GM19467 (cell line): ENCODE measurements around the gene CCDC86.
"Not testable (repeated sequence)": the region's sequence is repeated elsewhere in the genome, so short reads cannot be mapped to it uniquely, and the experiment has no call there.

Experiments used
- ATAC-seq: cut with Tn5 transposase; IDR thresholded peaks from one replicate; pipeline ENCODE4 v1.9.1; 2021; ENCODE audit warnings: mild to moderate bottlenecking, moderate library complexity; ENCODE audit not compliant: unreplicated experiment

The CCDC86 gene

GRCh38 chr11:60841797-60842667, at the start of gene CCDC86:
Gene CCDC86, plus strand, starts transcription at chr11:60842113. Its CDS starts 12 bp downstream, at chr11:60842125.
- ATAC-seq = peak; percentile 61

- no peak for ATAC-seq
These were observed 49.4 kb upstream of the CCDC86 start for GRCh38 chr11:60792521-60792920.

- ATAC-seq = no peak
These were observed 46.6 kb upstream of the CCDC86 start for GRCh38 chr11:60795291-60795690.

DNA sequence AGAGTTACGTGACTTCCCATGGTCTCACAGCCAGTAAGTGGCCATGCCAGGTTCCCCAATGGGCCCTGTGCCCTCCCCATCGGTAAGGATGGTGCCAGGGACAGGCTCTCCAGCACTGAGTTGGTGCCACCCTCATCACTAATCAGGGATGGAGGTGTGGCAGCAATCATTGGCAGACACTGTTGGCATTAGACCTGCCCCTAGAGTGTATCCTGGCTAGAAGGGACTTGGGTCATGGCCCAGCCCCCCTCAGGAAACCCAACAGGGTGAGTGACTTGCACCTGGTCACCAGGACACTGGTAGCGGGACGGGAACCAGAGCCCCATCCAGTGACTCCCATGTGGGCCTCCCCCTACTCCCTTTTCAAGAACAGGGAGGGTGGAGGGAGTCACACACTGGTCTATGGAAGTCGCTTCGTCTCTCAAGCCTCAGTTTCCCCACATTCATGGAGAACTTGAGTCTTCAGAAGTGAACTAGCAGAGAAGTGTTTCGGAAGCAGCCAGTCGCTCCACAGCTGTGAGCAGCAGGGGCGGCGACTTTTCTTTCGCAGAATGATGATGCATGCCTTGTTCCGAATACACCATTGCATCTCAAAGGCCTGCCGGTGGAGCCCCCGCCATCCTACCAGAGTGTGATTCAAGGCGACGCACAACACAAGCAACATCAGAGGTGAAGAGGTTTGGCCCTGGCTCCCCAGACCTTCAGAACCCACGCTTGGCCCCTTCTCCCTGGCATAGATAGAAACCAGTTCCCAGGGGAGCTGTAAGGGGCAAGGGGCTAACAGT, 43.9 kb upstream of the CCDC86 start:
- no peak for ATAC-seq

GRCh38 chr11:60798631-60799030, 43.3 kb upstream of the CCDC86 start:
- no peak for ATAC-seq

- no peak for ATAC-seq
These were observed 40.7 kb upstream of the CCDC86 start for GRCh38 chr11:60801194-60801593.

- ATAC-seq = no peak
These were observed 38.5 kb upstream of the CCDC86 start for GRCh38 chr11:60803273-60803936.

DNA sequence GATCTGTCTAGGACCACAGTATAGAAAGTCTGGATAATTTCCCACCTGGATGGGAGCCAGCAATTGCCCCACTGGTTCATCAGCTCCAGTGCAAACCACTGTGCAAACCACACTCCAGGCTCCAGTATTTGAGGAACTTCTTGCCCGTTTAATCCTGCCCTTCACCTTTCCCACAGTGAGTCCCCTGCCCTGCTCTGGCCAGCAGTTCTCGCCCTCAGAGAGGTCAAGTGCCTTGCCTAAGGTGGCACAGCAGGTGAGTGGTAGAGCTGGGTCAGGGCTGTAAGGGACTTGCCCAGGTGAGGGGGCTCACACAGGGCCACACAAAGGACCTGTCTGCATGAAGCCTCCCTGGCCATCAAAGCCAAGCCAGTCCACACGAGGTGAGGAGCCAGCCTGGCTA, 32.7 kb upstream of the CCDC86 start:
- no peak for ATAC-seq

GRCh38 chr11:60809691-60810090, 32.2 kb upstream of the CCDC86 start:
- ATAC-seq = no peak

DNA sequence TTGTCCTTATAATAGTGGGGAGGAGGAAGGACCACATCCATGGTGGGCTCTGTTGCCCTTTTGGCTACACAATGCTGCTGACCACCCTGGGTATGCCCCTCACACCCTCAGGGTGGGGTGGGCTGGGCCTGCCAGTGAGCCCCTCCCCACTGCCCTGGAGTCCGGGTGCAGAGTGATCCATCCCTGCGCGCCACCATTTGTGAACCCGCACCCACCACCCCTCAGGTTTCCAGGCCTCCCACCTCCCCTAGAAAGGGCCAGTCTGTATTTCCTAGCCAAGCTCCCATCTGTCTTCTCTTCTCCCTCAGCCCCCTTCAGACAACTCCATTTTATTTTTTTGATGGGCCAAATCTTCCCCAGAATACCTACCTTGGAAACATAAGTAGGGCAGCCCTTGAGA, 31.8 kb upstream of the CCDC86 start:
- ATAC-seq = no peak

DNA sequence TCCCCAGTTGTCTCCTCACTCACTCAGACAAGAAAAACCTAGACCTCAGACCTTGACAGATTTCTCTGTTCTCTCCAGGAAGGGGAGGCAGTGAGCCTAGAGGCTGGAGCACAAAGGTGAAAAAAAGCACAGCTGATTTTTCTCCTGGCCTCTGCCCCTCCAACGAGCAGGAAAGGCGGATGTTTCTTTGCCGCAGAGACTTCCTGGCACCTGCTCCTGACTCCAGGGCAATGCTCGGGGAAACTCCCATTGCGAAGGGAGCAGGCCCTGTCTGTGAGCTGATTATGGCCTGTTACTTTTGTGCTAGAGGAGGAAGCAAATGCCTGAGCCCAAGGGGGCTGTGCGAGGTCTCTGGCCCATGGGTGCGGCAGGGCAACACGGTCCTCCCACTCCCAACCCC, 31.3 kb upstream of the CCDC86 start:
- no peak for ATAC-seq

DNA sequence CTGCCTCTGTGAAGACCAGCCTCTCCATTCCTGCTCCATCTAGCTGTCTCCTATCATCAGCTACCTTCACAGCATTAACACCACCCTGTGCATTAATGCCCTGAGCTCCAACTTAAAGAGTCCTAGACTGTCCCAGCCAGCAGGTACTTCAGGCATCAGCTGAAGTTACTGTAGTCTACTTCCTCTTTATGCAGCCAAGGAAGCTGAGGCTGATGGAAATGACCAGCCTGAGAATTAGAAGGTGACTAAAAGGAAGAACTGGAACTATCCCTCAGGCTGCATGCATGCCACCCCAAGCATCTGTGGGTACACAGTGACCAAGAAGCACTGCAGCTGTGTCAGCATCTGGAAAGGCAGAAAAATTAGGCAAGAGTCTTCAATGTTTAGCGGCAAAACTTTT, 28.6 kb upstream of the CCDC86 start:
- no peak for ATAC-seq

DNA sequence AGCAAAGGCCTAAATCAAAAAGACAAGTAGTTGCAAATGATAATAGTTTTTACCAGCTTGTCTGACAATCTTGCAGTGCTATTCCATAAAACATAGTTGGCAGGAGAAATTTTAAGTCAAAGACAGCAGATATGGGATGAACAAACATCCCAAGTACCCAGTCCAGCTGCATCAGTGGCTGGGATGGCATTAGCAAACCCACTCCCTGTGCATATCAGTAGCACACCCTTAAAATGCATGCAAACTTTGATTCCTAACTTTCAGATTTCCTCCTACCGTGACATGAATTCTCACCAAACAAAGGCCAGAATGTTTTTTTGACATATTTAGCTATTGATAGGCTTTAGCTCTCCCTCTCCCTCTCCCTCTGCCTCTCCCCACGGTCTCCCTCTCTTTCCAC, 27.8 kb upstream of the CCDC86 start:
- no peak for ATAC-seq

DNA sequence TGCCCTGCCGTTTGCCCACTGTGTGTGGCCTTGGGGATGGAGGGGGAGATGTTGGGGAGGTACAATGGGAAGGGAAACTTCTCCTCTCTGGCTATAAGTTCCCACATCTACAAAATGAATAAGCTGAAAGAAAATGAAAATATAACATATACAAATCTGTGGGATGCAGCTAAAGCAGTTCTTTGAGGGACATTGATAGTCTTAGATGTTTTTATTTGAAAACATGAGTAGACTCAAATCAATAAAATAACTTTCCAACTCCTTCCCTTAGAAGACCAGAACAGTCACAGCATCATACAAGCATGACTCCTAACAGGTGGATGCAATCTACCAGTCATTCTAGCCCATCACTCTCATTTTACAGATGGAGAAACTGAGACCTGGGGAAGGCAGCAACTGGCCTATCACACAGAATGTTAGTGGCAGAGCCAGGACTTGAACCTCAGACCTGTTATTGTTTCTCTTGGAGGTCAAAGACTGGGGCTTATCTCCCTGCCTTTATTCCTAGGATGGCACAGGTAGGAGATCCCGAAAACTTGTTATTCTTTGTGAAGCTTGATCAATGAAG, 25.2 kb upstream of the CCDC86 start:
- no peak for ATAC-seq

DNA sequence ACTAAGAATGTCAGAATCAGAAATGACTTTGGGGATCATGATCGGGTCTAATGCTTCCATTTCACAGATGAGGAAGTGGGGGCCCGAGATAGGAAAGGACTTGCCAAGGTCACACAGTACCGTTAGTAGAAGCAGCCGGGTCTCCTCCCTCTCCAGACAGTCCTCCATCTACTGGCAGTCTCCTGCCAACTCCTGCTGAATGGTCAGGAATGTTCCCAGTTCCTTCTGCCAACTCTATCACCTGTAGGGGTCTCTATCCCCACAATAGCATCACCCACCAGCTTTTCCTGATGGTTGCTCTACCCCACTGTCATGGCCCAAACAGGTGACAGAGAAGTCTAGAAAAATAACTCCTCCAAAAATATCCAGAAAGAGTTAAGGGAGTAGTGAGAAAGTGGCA, 23.9 kb upstream of the CCDC86 start:
- no peak for ATAC-seq

- no peak for ATAC-seq
These were observed 19.9 kb upstream of the CCDC86 start for GRCh38 chr11:60821827-60822599.

- ATAC-seq = not testable (repeated sequence)
These were observed 18.1 kb upstream of the CCDC86 start for GRCh38 chr11:60823745-60824306.

- no peak for ATAC-seq
These were observed 16.8 kb upstream of the CCDC86 start for GRCh38 chr11:60825118-60825517.

GRCh38 chr11:60825790-60826189, 16.1 kb upstream of the CCDC86 start:
- no peak for ATAC-seq

- ATAC-seq = no peak
These were observed 11.3 kb upstream of the CCDC86 start for GRCh38 chr11:60830478-60831142.
